Measurements from ENCODE around the gene ANKRD11.
A peak's percentile ranks its signal among the peaks of the same experiment; 100 is the strongest.

Gene ANKRD11

DNA sequence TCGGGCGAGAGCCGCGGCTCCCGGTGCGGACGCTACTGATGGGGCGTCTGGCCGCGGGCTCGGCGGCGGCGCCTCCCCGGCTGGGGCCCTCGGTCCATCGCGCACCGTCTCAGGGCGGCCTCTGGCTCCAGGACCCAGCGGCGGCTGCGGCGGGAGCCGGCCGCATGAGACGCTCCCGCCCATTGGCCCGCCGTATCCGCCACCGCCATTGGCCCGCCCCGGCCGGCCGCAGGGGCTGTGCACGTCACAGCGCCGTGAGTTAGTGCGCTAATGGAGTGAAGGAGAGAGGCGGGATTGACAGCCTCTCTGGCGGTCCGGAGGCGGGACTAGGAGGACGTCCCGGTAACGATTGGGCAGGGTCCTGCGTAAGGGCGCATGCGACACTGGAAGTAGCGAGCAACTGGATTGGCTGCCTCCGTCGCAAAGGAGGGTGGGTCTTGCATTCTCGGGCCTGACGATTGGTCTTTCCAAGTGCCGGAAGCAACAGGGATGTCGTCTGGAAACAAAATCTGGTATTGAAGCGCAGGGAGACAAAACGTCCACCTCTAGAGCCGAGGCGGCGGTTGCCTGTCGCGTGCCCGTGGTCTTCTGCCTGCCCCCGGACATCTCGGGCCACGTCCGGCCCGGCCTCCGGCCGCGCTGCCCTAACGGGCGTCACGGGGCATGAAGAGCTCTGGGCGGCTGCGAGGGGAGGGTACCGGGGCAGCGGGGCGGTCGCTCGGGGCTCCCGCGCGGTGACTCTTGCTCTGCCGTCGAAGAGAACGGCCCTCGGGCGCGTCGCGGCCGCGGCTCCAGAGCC lies at the start of gene ANKRD11:
Gene ANKRD11, minus strand, starts transcription at position 123 of the 799 bp plus-strand sequence. CDS start 173,542 bp downstream, outside the sequence.
- peaks cover 52% of the 10 kb centered on the region for H3K79me2 ChIP-seq (ENCODE audit: insufficient read depth, low read depth)
- no peaks in the 10 kb centered on the region for H3K27me3 ChIP-seq (ENCODE audit: insufficient read depth, low read depth)
- H3K4me3 ChIP-seq (IDR thresholded peaks at IDR 0.05; ENCODE audit: insufficient read depth, low read depth, low read length) = no peak within 1 kb of the TSS
- H3K27ac ChIP-seq = peak within 1 kb of the TSS; percentile 75
- peak within 1 kb of the TSS; percentile 75 for H2AFZ ChIP-seq (ENCODE audit: low read depth)
- peaks cover 33% of the 10 kb centered on the region for H4K20me1 ChIP-seq (ENCODE audit: insufficient read depth)
- TF ChIP-seq, protein P1, sequence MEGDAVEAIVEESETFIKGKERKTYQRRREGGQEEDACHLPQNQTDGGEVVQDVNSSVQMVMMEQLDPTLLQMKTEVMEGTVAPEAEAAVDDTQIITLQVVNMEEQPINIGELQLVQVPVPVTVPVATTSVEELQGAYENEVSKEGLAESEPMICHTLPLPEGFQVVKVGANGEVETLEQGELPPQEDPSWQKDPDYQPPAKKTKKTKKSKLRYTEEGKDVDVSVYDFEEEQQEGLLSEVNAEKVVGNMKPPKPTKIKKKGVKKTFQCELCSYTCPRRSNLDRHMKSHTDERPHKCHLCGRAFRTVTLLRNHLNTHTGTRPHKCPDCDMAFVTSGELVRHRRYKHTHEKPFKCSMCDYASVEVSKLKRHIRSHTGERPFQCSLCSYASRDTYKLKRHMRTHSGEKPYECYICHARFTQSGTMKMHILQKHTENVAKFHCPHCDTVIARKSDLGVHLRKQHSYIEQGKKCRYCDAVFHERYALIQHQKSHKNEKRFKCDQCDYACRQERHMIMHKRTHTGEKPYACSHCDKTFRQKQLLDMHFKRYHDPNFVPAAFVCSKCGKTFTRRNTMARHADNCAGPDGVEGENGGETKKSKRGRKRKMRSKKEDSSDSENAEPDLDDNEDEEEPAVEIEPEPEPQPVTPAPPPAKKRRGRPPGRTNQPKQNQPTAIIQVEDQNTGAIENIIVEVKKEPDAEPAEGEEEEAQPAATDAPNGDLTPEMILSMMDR (conservative IDR thresholded peaks at IDR 0.05; ENCODE audit: low read depth, low read length) = no peak
- H3K4me2 ChIP-seq = peak within 1 kb of the TSS; percentile 95
- peaks cover 45% of the 10 kb centered on the region for H3K4me1 ChIP-seq (ENCODE audit: low read depth, poor library complexity, severe bottlenecking)
- no peaks in the 10 kb centered on the region for H3K36me3 ChIP-seq (ENCODE audit: insufficient read depth)
- peak within 1 kb of the TSS; percentile 77 for H3K9ac ChIP-seq

GRCh38 chr16:89538286-89538685 lies 47.9 kb upstream of the ANKRD11 start:
- H3K27me3 ChIP-seq (ENCODE audit: insufficient read depth, low read depth) = no peaks in the 10 kb centered on the region
- H3K79me2 ChIP-seq (ENCODE audit: insufficient read depth, low read depth) = no peaks in the 10 kb centered on the region; the same call in 1 of the 2 replicates
- H3K4me3 ChIP-seq (IDR thresholded peaks at IDR 0.05; ENCODE audit: insufficient read depth, low read depth, low read length) = no peak overlapping the region
- H2AFZ ChIP-seq (ENCODE audit: low read depth) = no peak overlapping the region
- TF ChIP-seq, protein P1 (conservative IDR thresholded peaks at IDR 0.05; ENCODE audit: low read depth, low read length) = no peak
- H3K4me2 ChIP-seq = no peak overlapping the region
- H3K27ac ChIP-seq = no peak overlapping the region
- no peak overlapping the region for H3K9ac ChIP-seq
- H3K4me1 ChIP-seq (ENCODE audit: low read depth, poor library complexity, severe bottlenecking) = no peaks in the 10 kb centered on the region
- H4K20me1 ChIP-seq (ENCODE audit: insufficient read depth) = no peaks in the 10 kb centered on the region
- H3K36me3 ChIP-seq (ENCODE audit: insufficient read depth) = no peaks in the 10 kb centered on the region; the same call in 1 of the 2 replicates

GRCh38 chr16:89537549-89537925 lies 47.2 kb upstream of the ANKRD11 start:
- no peaks in the 10 kb centered on the region for H3K4me1 ChIP-seq (ENCODE audit: low read depth, poor library complexity, severe bottlenecking)
- H4K20me1 ChIP-seq (ENCODE audit: insufficient read depth) = no peaks in the 10 kb centered on the region
- H3K27ac ChIP-seq = no peak overlapping the region
- H3K79me2 ChIP-seq (ENCODE audit: insufficient read depth, low read depth) = no peaks in the 10 kb centered on the region; the same call in 1 of the 2 replicates
- no peak overlapping the region for H2AFZ ChIP-seq (ENCODE audit: low read depth)
- no peak overlapping the region for H3K9ac ChIP-seq
- no peak overlapping the region for H3K4me2 ChIP-seq
- H3K36me3 ChIP-seq (ENCODE audit: insufficient read depth) = no peaks in the 10 kb centered on the region; the same call in 1 of the 2 replicates
- TF ChIP-seq, protein P1 (conservative IDR thresholded peaks at IDR 0.05; ENCODE audit: low read depth, low read length) = no peak
- no peak overlapping the region for H3K4me3 ChIP-seq (IDR thresholded peaks at IDR 0.05; ENCODE audit: insufficient read depth, low read depth, low read length)
- H3K27me3 ChIP-seq (ENCODE audit: insufficient read depth, low read depth) = no peaks in the 10 kb centered on the region

DNA sequence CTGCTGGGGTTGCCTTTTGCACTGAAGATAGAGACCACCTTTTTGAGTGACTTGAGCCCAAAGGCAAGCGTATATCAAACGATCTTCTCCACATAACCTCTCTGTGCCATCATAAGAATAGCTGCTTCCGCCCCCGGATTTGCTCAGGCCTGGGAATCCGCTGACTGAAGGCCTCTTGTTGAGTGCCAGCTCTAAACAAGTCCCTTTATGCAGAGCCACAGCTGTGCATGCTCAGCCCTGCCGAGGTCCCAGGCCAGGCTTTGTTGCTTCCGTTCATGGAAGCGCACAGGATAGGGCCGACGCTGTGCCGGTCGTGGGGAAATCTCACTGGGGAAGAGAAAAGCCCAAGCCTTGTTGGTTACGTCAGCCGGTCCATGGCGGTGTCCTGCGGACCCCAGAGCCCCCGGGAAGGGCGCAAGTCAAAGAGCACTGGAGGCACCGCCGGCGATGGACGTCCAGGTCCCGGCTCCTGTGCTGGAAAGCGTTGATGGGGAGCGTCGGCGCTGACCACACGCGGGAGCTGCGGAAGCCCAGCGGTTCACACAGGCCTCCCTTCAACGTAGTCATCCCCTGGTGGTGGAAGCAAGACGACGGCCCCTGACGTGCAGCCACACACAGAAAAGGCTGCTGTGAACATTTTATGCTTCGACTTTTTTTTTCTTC lies 46.7 kb upstream of the ANKRD11 start:
- H3K4me1 ChIP-seq (ENCODE audit: low read depth, poor library complexity, severe bottlenecking) = no peaks in the 10 kb centered on the region
- H2AFZ ChIP-seq (ENCODE audit: low read depth) = no peak overlapping the region
- TF ChIP-seq, protein P1 (conservative IDR thresholded peaks at IDR 0.05; ENCODE audit: low read depth, low read length) = no peak
- no peak overlapping the region for H3K4me3 ChIP-seq (IDR thresholded peaks at IDR 0.05; ENCODE audit: insufficient read depth, low read depth, low read length)
- no peak overlapping the region for H3K4me2 ChIP-seq
- no peaks in the 10 kb centered on the region for H4K20me1 ChIP-seq (ENCODE audit: insufficient read depth)
- no peaks in the 10 kb centered on the region for H3K27me3 ChIP-seq (ENCODE audit: insufficient read depth, low read depth)
- H3K9ac ChIP-seq = no peak overlapping the region
- H3K79me2 ChIP-seq (ENCODE audit: insufficient read depth, low read depth) = no peaks in the 10 kb centered on the region; the same call in 1 of the 2 replicates
- no peaks in the 10 kb centered on the region; the same call in 1 of the 2 replicates for H3K36me3 ChIP-seq (ENCODE audit: insufficient read depth)
- H3K27ac ChIP-seq = no peak overlapping the region

All from KMS-11 (cell line).